Measurements from ENCODE around the gene YIF1B. TPM values are rescaled to one million over a fixed set of nuclear protein-coding genes. Genes with fewer than 3 reads are reported as not detected.

The YIF1B gene
- total RNA-seq, 1 experiment from 2014 or later: 73.2 TPM

GRCh38 chr19:38316477-38317067 is 825 bp upstream of the YIF1B start:
- Histone ChIP-seq H3K9ac (ENCODE audit: extremely low read depth, insufficient read length, low read length) (peak overlapping the region; percentile 21), H3K23me2 (ENCODE audit: insufficient read length, low read depth, low read length, poor library complexity, severe bottlenecking) (peaks cover 20% of the 10 kb centered on the region), H3K4me2 (ENCODE audit: insufficient read depth, insufficient read length, low read length) (peak overlapping the region; percentile 65), H3K14ac (ENCODE audit: insufficient read depth, low read length) (peak overlapping the region; percentile 32; the same call in 1 of the 2 replicates), H3K56ac (ENCODE audit: insufficient read length, low read depth, low read length) (no peak overlapping the region), H3K79me2 (ENCODE audit: insufficient read depth, low read length) (no peaks in the 10 kb centered on the region), H3K4ac (ENCODE audit: low read depth, low read length) (no peak overlapping the region; the same call in 1 of the 2 replicates), H4K91ac (ENCODE audit: insufficient read length, low read depth, low read length) (no peak overlapping the region), H3K27me3 (ENCODE audit: insufficient read depth, low read length) (peaks cover 9% of the 10 kb centered on the region; the same call in 1 of the 2 replicates), H4K20me1 (ENCODE audit: control insufficient read depth, insufficient read depth, insufficient read length) (no peaks in the 10 kb centered on the region), H4K8ac (replicated peaks; ENCODE audit: insufficient read length, low read depth, low read length) (no peak overlapping the region), H3K18ac (ENCODE audit: insufficient read length, low read depth, low read length) (peak overlapping the region; percentile 53), H3T11ph (ENCODE audit: low read length) (no peak overlapping the region), H2BK12ac (ENCODE audit: insufficient read length, low read depth, low read length) (no peak overlapping the region), H3K27ac (ENCODE audit: insufficient read length, low read depth, low read length) (peak overlapping the region; percentile 38), H2BK15ac (ENCODE audit: low read depth, low read length) (no peak overlapping the region), H2BK120ac (ENCODE audit: low read depth, low read length, poor library complexity, severe bottlenecking) (no peak overlapping the region), H2AFZ (ENCODE audit: low read length) (peak overlapping the region; percentile 75), H3K79me1 (ENCODE audit: insufficient read depth, low read depth, low read length, poor library complexity, severe bottlenecking) (no peaks in the 10 kb centered on the region), H2BK20ac (ENCODE audit: low read depth, low read length, poor library complexity, severe bottlenecking) (no peak overlapping the region), H3K9me3 (ENCODE audit: control insufficient read depth, low read depth, low read length) (no peaks in the 10 kb centered on the region), H2AK5ac (ENCODE audit: insufficient read length, low read length) (no peak overlapping the region), H3K4me1 (ENCODE audit: insufficient read depth, low read length) (no peaks in the 10 kb centered on the region; the same call in 1 of the 2 replicates), H2BK5ac (ENCODE audit: insufficient read length, low read length) (no peak overlapping the region), H4K5ac (ENCODE audit: insufficient read length, low read depth, low read length) (no peak overlapping the region), H3K23ac (ENCODE audit: insufficient read length, low read depth, low read length) (no peak overlapping the region)
- H3K4me1 Mint-ChIP-seq: peaks cover 19 to 37% of the 10 kb centered on the region in 2 experiments
- TF ChIP-seq CTCF (conservative IDR thresholded peaks at IDR 0.05): no peak
- peak overlapping the region; percentile 48 to 91 for H3K4me3 Mint-ChIP-seq
- peak overlapping the region; percentile 84 to 95 (median 91); a peak in 5 of 7 replicates for H3K27ac Mint-ChIP-seq
- peaks cover 49% of the 10 kb centered on the region for H3K27me3 Mint-ChIP-seq (ENCODE audit: low read depth)
- no peaks in the 10 kb centered on the region; a peak in 1 of 5 replicates for H3K9me3 Mint-ChIP-seq
- no CpG with 5 or more reads among the region's 8 CpGs for WGBS (ENCODE audit: extremely low coverage, insufficient read length, low lambda C conversion rate)
- H3K36me3 Mint-ChIP-seq (ENCODE audit: insufficient read depth in 1 of 3, low read depth in 3 of 3): no peaks in the 10 kb centered on the region; a peak in 1 of 7 replicates
- no peak for DNase-seq
